H54 (cell line): ENCODE measurements around the gene AGRN.
"Not testable (repeated sequence)": the region's sequence is repeated elsewhere in the genome, so short reads cannot be mapped to it uniquely, and the experiment has no call there.

Source experiments
- DNase-seq: peaks from one replicate; pipeline ENCODE4 v3.0.0; 2011; ENCODE audit warnings: low spot score, mixed read lengths; ENCODE audit not compliant: insufficient read length
- FAIRE-seq: peaks from 3 replicates; lab custom pipeline; 2011; peaks lifted over from hg19 to GRCh38; lab: Jason Lieb, UNC
- POLR2A ChIP-seq: IDR thresholded peaks from 2 replicates; pipeline ENCODE4 v1.6.1; 2011; ENCODE audit warnings: low read depth, mild to moderate bottlenecking, low read length

Gene AGRN

GRCh38 chr1:1092894-1093609 is 73.1 kb downstream of the AGRN start:
- DNase-seq (no peak), FAIRE-seq (no peak)
- no peak for TF ChIP-seq POLR2A

GRCh38 chr1:1093610-1093943 is 73.7 kb downstream of the AGRN start:
- FAIRE-seq, result no peak
- TF ChIP-seq POLR2A, result no peak
- no peak for DNase-seq

GRCh38 chr1:1094981-1095380 is 75.1 kb downstream of the AGRN start:
- no peak for TF ChIP-seq POLR2A
- no peak for DNase-seq
- FAIRE-seq, result no peak

- not testable (repeated sequence) for DNase-seq, FAIRE-seq
These were observed 76.2 kb downstream of the AGRN start for GRCh38 chr1:1096136-1096535.

- FAIRE-seq, result no peak
- no peak for DNase-seq
- TF ChIP-seq POLR2A, result no peak
These were observed 78.9 kb downstream of the AGRN start for GRCh38 chr1:1098681-1099421.

GRCh38 chr1:1099506-1100183 is 79.7 kb downstream of the AGRN start:
- DNase-seq (no peak), FAIRE-seq (no peak)
- no peak for TF ChIP-seq POLR2A

GRCh38 chr1:1100296-1100695 is 80.4 kb downstream of the AGRN start:
- TF ChIP-seq POLR2A, result no peak
- DNase-seq, result no peak
- FAIRE-seq, result no peak

- DNase-seq, result no peak
- TF ChIP-seq POLR2A, result no peak
- FAIRE-seq, result no peak
These were observed 81.6 kb downstream of the AGRN start for GRCh38 chr1:1101503-1101902.

- not testable (repeated sequence) for FAIRE-seq, DNase-seq
These were observed 84.2 kb downstream of the AGRN start for GRCh38 chr1:1104152-1104551.
